HG02571 (cell line): ENCODE results near the gene HOXC10.

ENCODE experiments used
- ATAC-seq: cut with Tn5 transposase; IDR thresholded peaks from one replicate; pipeline ENCODE4 v1.9.1; 2021; ENCODE audit warnings: mild to moderate bottlenecking, moderate library complexity; ENCODE audit not compliant: unreplicated experiment

The HOXC10 gene

DNA sequence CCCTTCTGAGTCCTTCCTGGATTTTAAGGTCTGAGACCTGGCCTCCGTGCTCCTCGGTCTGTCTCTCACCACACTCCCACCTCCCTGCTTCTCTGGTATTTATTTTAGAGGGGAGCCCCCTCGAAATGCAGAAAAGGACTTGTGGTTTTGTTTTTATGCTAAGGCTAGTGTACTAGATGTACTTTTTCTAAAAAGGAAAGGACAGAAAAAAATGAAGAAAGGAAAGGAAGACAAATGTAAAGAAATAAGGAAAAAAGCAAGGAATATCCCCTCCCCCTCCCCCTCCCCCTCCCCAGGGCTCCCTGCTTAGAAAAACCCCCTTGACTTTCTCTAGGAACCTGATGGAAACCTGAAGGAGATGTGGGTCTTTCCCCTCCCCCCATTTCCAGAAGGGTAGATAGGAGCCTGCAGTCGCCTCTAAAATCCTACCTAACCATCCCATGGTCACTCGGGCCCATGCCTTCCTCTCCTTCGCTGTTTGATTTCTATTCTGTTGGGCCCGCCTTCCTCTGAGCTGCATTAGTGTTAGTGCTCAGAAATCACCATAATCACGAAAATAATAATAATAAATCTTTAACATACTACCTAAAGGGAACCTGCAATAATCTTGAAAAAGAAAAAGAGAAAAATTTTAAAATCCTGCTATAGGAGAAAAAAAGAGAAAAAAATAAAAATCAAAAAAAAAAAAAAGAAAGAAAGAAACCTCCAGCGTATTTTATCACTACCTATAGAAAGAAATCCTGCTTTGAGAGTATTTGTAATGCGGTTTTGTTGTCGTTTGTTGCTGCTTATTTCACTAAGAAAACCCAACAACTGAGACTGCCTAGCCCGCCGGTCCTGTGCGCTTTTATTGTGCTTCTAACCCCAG, 27.0 kb downstream of the HOXC10 start:
- no peak for ATAC-seq

- ATAC-seq, result no peak
Observed at GRCh38 chr12:54012631-54013409, 27.9 kb downstream of the HOXC10 start.

GRCh38 chr12:54014377-54015017, 29.6 kb downstream of the HOXC10 start:
- ATAC-seq, result no peak

GRCh38 chr12:54015018-54015931, 30.3 kb downstream of the HOXC10 start:
- no peak for ATAC-seq

GRCh38 chr12:54016051-54016450, 31.1 kb downstream of the HOXC10 start:
- ATAC-seq, result no peak

DNA sequence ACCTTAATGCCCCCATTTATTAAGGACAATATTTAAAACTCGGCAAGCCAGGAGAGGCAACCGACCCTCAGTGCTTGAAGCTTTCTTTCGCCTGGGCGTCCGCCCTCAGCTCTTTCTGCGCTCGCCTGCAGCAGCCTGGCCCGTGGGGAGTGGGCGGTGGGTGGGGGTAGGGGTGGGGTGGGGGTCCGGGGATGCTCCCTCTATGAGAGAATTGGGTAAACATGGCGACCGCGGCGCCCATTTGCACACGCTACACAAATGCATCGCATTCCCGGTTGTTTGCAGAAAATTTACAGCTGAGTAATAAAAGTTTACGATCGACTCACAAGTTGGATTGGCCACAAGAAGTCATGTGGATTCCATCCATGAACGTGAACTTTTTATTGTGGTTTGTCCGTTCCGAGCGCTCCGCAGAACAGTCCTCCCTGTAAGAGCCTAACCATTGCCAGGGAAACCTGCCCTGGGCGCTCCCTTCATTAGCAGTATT, 31.6 kb downstream of the HOXC10 start:
- ATAC-seq, result no peak

DNA sequence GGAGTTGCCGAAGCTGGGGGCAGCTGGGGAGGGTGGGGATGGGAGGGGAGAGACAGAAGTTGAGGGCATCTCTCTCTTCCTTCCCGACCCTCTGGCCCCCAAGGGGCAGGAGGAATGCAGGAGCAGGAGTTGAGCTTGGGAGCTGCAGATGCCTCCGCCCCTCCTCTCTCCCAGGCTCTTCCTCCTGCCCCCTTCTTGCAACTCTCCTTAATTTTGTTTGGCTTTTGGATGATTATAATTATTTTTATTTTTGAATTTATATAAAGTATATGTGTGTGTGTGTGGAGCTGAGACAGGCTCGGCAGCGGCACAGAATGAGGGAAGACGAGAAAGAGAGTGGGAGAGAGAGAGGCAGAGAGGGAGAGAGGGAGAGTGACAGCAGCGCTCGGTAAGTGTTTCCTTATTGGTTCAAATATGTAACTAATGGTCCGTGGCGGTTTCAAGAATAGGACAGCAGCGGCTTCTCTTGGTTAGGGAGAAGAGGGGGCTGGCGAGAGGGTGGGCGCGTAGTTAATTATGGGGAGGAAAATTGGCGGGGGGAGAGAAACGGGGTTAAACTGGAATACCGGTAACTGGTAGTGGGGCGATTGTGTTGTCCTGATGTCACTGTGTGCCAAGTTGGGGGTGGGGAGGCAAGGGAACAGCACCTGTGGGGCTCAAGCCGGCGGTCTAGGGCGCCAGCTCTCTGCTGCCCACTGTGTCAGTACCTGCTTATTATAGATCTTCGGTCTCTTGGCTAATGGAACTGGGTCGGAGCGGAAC, 32.3 kb downstream of the HOXC10 start:
- peak; percentile 34 for ATAC-seq

DNA sequence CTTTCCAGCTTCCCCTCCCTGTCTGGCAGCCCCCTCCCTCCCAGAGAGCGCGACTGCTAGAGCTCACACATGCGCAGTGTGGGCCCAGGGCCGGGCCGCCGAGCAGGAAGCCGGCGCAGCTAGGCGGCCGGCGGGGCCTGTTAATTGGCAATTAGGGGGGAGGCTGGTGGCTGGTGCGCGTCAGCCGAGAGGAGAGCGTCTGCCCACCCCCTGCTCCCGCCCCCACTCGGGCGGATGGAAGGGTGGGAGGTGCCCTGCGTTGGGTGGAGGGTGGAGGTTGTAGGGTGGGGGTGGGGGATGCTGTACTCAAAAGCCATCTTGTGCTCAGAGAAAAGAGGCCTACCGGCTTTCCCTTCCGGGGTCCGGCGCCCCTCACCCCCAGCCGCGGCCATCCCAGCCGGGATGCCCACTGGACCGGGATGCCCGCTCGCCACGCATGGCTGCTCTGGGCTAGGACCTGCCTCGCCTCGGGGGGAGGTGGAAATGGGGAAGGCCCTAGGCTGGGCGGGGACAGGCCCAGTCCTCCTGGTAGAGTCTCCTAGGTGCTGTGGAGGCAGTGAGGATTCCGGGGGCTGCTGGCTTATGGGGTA, 33.0 kb downstream of the HOXC10 start:
- ATAC-seq, result peak; percentile 64

DNA sequence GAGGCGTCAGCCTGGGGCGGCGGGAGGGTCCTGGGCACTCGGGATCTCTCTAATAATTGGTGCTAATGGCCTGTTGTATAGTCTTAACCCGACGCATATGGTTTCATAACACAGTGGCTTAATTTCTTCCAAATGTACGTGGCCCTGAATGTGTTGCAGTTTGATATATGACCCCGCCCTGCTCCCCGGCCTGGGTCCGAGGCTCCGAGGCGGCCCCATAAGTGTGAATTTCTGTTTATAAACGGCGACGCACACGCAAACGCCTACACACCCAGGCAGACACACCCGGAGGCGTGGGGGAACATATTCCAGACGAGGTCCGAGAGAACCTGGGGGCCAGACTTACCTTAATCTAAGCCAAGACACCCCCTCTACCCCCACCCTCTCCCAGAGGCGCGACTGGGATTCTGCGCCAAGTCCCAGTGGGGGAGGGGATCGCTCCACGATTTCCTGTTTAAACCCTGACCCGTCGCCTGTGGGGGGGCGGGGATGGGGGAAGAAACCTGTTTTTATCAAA, 33.6 kb downstream of the HOXC10 start:
- ATAC-seq, result no peak

DNA sequence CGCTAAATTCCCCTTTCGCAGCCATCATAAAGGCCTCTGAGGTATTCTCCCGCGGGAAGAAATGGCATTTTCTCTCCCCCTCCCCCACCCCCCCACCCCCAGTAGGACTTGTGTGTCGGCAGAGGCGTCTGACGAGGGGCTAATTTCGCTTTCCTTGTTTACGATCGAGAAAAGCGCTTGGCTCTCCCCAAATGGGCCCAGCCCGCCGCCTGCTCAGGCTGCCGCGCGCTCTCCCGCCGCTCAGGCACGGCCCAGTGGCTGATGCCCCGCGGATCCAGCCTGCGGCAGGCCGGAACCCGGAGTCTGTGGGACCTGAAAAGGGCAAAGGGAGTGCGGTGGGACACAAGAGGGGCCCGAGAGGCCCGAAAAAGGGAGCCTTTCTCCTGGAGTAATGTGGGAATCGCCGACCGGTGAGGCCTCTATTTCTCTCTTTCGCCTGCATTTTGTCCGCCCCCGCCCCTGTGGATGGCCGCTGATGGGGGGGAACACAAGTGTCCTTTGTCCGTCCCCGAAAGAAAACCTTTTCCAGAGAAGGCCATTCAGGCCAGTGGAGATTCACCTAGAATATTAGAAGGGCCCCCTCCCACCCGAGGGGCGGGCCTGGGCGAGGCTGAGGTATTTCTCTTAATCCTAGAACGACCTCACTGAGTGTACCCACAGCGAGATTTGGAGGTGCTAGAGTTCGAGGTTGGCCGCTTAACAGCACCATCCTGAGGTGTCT, 34.3 kb downstream of the HOXC10 start:
- ATAC-seq, result no peak

GRCh38 chr12:54019924-54020590, 35.1 kb downstream of the HOXC10 start:
- no peak for ATAC-seq

GRCh38 chr12:54020591-54021405, 35.9 kb downstream of the HOXC10 start:
- no peak for ATAC-seq

DNA sequence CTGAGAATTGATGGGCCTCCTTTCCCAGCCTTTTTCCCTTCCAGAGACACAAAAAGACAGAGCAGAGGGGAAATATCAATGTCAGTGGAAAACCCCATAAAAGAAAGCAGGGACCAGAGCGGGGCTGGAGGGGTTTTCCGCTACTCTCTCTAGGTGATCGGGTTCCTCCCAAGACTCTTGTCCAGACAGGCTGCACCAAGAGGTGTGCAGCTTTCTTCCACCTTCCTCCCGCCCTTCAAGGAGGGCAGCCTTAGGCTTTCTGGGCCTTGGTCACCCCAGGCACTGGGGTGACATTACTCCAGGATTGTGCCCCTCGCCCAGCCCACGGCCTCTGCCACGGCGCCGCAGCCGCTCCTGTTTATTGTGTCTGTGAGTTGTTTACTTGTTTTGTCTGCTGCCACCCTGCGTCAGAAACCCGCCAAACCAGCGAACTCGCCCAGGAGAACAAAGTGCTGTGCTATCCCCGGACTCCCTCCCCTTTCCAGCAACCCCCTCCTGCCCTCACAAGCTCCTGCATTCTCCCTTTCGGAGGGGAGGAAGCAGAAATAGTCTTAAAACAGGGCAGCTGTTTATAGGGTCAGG, 36.6 kb downstream of the HOXC10 start:
- ATAC-seq, result no peak

- ATAC-seq, result no peak
Observed at GRCh38 chr12:54022960-54023884, 38.3 kb downstream of the HOXC10 start.

DNA sequence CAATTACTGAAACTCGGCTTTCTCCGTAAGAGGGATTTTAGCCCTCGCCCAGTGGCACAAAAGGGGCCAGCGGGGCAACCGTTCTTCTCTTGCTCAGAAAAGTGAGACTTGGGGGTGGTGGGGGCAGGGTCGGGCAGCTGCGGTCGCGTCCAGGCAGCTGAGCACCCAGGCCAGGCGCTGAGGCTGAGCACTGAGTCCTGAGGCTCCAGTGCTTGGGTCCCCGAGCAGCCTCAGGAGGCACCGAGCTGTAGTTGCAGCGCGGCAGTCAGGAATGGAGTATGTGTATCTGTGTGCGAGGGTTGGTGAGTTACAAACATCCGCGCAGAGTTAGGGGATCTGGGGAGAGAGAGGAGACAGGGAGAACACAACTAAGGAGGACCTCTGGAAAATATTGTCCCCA, 39.2 kb downstream of the HOXC10 start:
- no peak for ATAC-seq
